Dendritic cell treated with granulocyte-macrophage colony-stimulating factor and Interleukin-4, amounts not matched to agents 40 ng/mL and 50 ng/mL, for 4 days (primary cell): ENCODE measurements around the gene LRBA.
"Not testable (repeated sequence)": the region's sequence is repeated elsewhere in the genome, so short reads cannot be mapped to it uniquely, and the experiment has no call there.

Experiments used
- H3K27ac Mint-ChIP-seq: one replicate; pipeline ENCODE4 v1.8.0; 2022; ENCODE audit warnings: mild to moderate bottlenecking, mixed read lengths
- H3K27me3 Mint-ChIP-seq: one replicate; pipeline ENCODE4 v1.8.0; 2022; ENCODE audit warnings: mild to moderate bottlenecking, mixed read lengths
- H3K36me3 Mint-ChIP-seq: one replicate; pipeline ENCODE4 v1.8.0; 2022; ENCODE audit warnings: low read depth, mixed read lengths
- H3K4me1 Mint-ChIP-seq: one replicate; pipeline ENCODE4 v1.8.0; 2022; ENCODE audit warnings: low read depth, mixed read lengths
- H3K4me3 Mint-ChIP-seq: one replicate; pipeline ENCODE4 v1.8.0; 2022; ENCODE audit warnings: mild to moderate bottlenecking, moderate library complexity, mixed read lengths
- H3K9me3 Mint-ChIP-seq: one replicate; pipeline ENCODE4 v1.8.0; 2022; ENCODE audit warnings: mixed read lengths
- intact Hi-C: fragments of 100-400 bp; cut with micrococcal nuclease; formaldehyde crosslinking; loops from one replicate; pipeline ENCODE4 v1.15.0; 2022

The LRBA gene

GRCh38 chr4:150699599-150699998 lies 315.5 kb downstream of the LRBA start:
- H3K27me3 Mint-ChIP-seq: no peaks in the 10 kb centered on the region
- no peak overlapping the region for H3K4me3 Mint-ChIP-seq
- no peaks in the 10 kb centered on the region for H3K9me3 Mint-ChIP-seq
- no peak overlapping the region for H3K27ac Mint-ChIP-seq
- no peaks in the 10 kb centered on the region for H3K36me3 Mint-ChIP-seq
- intact Hi-C loops: no loop called here
- H3K4me1 Mint-ChIP-seq: no peaks in the 10 kb centered on the region

- Mint-ChIP-seq H3K9me3 (no peaks in the 10 kb centered on the region), H3K36me3 (no peaks in the 10 kb centered on the region), H3K27me3 (no peaks in the 10 kb centered on the region), H3K27ac (no peak overlapping the region), H3K4me3 (no peak overlapping the region), H3K4me1 (no peaks in the 10 kb centered on the region)
- intact Hi-C loops: no loop called here
Measured at GRCh38 chr4:150695162-150695561, 319.9 kb downstream of the LRBA start.

- no peaks in the 10 kb centered on the region for H3K36me3 Mint-ChIP-seq
- no peaks in the 10 kb centered on the region for H3K9me3 Mint-ChIP-seq
- intact Hi-C loops: no loop called here
- H3K27ac Mint-ChIP-seq: no peak overlapping the region
- no peaks in the 10 kb centered on the region for H3K27me3 Mint-ChIP-seq
- no peak overlapping the region for H3K4me3 Mint-ChIP-seq
- no peaks in the 10 kb centered on the region for H3K4me1 Mint-ChIP-seq
Measured at GRCh38 chr4:150694438-150694837, 320.6 kb downstream of the LRBA start.

- intact Hi-C loops: no loop called here
- H3K9me3 Mint-ChIP-seq: no peaks in the 10 kb centered on the region
- no peak overlapping the region for H3K4me3 Mint-ChIP-seq
- no peaks in the 10 kb centered on the region for H3K27me3 Mint-ChIP-seq
- no peak overlapping the region for H3K27ac Mint-ChIP-seq
- no peaks in the 10 kb centered on the region for H3K4me1 Mint-ChIP-seq
- no peaks in the 10 kb centered on the region for H3K36me3 Mint-ChIP-seq
Measured at GRCh38 chr4:150683775-150684350, 331.2 kb downstream of the LRBA start.

- H3K9me3 Mint-ChIP-seq: no peaks in the 10 kb centered on the region
Measured at GRCh38 chr4:150682126-150682525, 333.0 kb downstream of the LRBA start.

GRCh38 chr4:150681063-150681462 lies 334.0 kb downstream of the LRBA start:
- Mint-ChIP-seq H3K9me3 (no peaks in the 10 kb centered on the region), H3K27ac (no peak overlapping the region), H3K4me3 (no peak overlapping the region), H3K36me3 (no peaks in the 10 kb centered on the region), H3K27me3 (no peaks in the 10 kb centered on the region), H3K4me1 (no peaks in the 10 kb centered on the region)
- intact Hi-C loops: no loop called here

More at GRCh38 chr4:150682126-150682525, 333.0 kb downstream of the LRBA start:
- Mint-ChIP-seq H3K36me3 (no peaks in the 10 kb centered on the region), H3K4me3 (no peak overlapping the region), H3K27me3 (no peaks in the 10 kb centered on the region), H3K4me1 (no peaks in the 10 kb centered on the region), H3K27ac (no peak overlapping the region)
- intact Hi-C loops: no loop called here

GRCh38 chr4:150680651-150681050 lies 334.4 kb downstream of the LRBA start:
- H3K27me3 Mint-ChIP-seq: no peaks in the 10 kb centered on the region
- H3K27ac Mint-ChIP-seq: no peak overlapping the region
- H3K4me1 Mint-ChIP-seq: no peaks in the 10 kb centered on the region
- no peaks in the 10 kb centered on the region for H3K36me3 Mint-ChIP-seq
- intact Hi-C loops: no loop called here
- no peaks in the 10 kb centered on the region for H3K9me3 Mint-ChIP-seq
- H3K4me3 Mint-ChIP-seq: no peak overlapping the region

GRCh38 chr4:150679765-150680343 lies 335.2 kb downstream of the LRBA start:
- no peaks in the 10 kb centered on the region for H3K36me3 Mint-ChIP-seq
- H3K9me3 Mint-ChIP-seq: no peaks in the 10 kb centered on the region
- H3K4me1 Mint-ChIP-seq: no peaks in the 10 kb centered on the region
- intact Hi-C loops: no loop called here
- no peaks in the 10 kb centered on the region for H3K27me3 Mint-ChIP-seq
- no peak overlapping the region for H3K27ac Mint-ChIP-seq
- H3K4me3 Mint-ChIP-seq: no peak overlapping the region

- Mint-ChIP-seq H3K27me3 (no peaks in the 10 kb centered on the region), H3K9me3 (no peaks in the 10 kb centered on the region), H3K4me3 (no peak overlapping the region), H3K27ac (no peak overlapping the region), H3K4me1 (no peaks in the 10 kb centered on the region), H3K36me3 (no peaks in the 10 kb centered on the region)
- intact Hi-C loops: no loop called here
Measured at GRCh38 chr4:150679018-150679764, 335.9 kb downstream of the LRBA start.

GRCh38 chr4:150673793-150674192 lies 341.3 kb downstream of the LRBA start:
- intact Hi-C loops: no loop called here
- H3K4me1 Mint-ChIP-seq: no peaks in the 10 kb centered on the region
- H3K27ac Mint-ChIP-seq: no peak overlapping the region
- H3K4me3 Mint-ChIP-seq: no peak overlapping the region
- H3K27me3 Mint-ChIP-seq: no peaks in the 10 kb centered on the region
- H3K36me3 Mint-ChIP-seq: no peaks in the 10 kb centered on the region
- H3K9me3 Mint-ChIP-seq: no peaks in the 10 kb centered on the region

- no peak overlapping the region for H3K4me3 Mint-ChIP-seq
- H3K9me3 Mint-ChIP-seq: no peaks in the 10 kb centered on the region
- H3K4me1 Mint-ChIP-seq: no peaks in the 10 kb centered on the region
- no peaks in the 10 kb centered on the region for H3K36me3 Mint-ChIP-seq
- H3K27me3 Mint-ChIP-seq: no peaks in the 10 kb centered on the region
- intact Hi-C loops: no loop called here
- H3K27ac Mint-ChIP-seq: no peak overlapping the region
Measured at GRCh38 chr4:150668824-150669223, 346.3 kb downstream of the LRBA start.

- H3K4me1 Mint-ChIP-seq: no peaks in the 10 kb centered on the region
- intact Hi-C loops: no loop called here
- no peak overlapping the region for H3K4me3 Mint-ChIP-seq
- H3K9me3 Mint-ChIP-seq: no peaks in the 10 kb centered on the region
- H3K36me3 Mint-ChIP-seq: no peaks in the 10 kb centered on the region
- no peak overlapping the region for H3K27ac Mint-ChIP-seq
- H3K27me3 Mint-ChIP-seq: no peaks in the 10 kb centered on the region
Measured at GRCh38 chr4:150664935-150665334, 350.1 kb downstream of the LRBA start.

GRCh38 chr4:150662686-150663085 lies 352.4 kb downstream of the LRBA start:
- no peaks in the 10 kb centered on the region for H3K36me3 Mint-ChIP-seq
- intact Hi-C loops: no loop called here
- H3K27me3 Mint-ChIP-seq: no peaks in the 10 kb centered on the region
- no peak overlapping the region for H3K27ac Mint-ChIP-seq
- no peaks in the 10 kb centered on the region for H3K4me1 Mint-ChIP-seq
- H3K4me3 Mint-ChIP-seq: no peak overlapping the region
- no peaks in the 10 kb centered on the region for H3K9me3 Mint-ChIP-seq

- intact Hi-C loops, H3K9me3 Mint-ChIP-seq, H3K36me3 Mint-ChIP-seq, H3K4me1 Mint-ChIP-seq, H3K27ac Mint-ChIP-seq, H3K4me3 Mint-ChIP-seq, H3K27me3 Mint-ChIP-seq: not testable (repeated sequence)
Measured at GRCh38 chr4:150661551-150661950, 353.5 kb downstream of the LRBA start.

GRCh38 chr4:150658258-150658657 lies 356.8 kb downstream of the LRBA start:
- H3K27me3 Mint-ChIP-seq, H3K4me1 Mint-ChIP-seq, H3K36me3 Mint-ChIP-seq, H3K4me3 Mint-ChIP-seq, H3K9me3 Mint-ChIP-seq, intact Hi-C loops, H3K27ac Mint-ChIP-seq: not testable (repeated sequence)
